Upper lobe of left lung (tissue), 4 donors: ENCODE measurements around the gene DCAF8L2.

Experiments
- CTCF ChIP-seq, 6 experiments: fragments of 450-650 bp in 4 of 6; fragments of 200-600 bp in 2 of 6; sonication (generic) in 2 of 6; IDR thresholded peaks; one replicate each; pipeline ENCODE4 v1.5.1; 2016 to 2019; ENCODE audit warnings: antibody characterized with exemption in 6 of 6
- EP300 ChIP-seq, 4 donors: sonication (generic); formaldehyde crosslinking; IDR thresholded peaks; one replicate each; pipeline ENCODE4 v1.5.1; 2017; ENCODE audit warnings: antibody characterized with exemption in 4 of 4, control low read depth in 2 of 4
- POLR2A ChIP-seq, 4 donors: fragments of 450-650 bp; IDR thresholded peaks; one replicate each; pipeline ENCODE4 v1.5.1; 2016 to 2017; ENCODE audit warnings: antibody characterized with exemption in 4 of 4, mild to moderate bottlenecking in 2 of 4
- POLR2AphosphoS5 ChIP-seq, 2 donors: sonication (generic); formaldehyde crosslinking; IDR thresholded peaks; one replicate each; pipeline ENCODE4 v1.5.1; 2017; ENCODE audit warnings: antibody characterized with exemption in 2 of 2

GRCh38 chrX:27597508-27597907, 7.4 kb downstream of the DCAF8L2 start:
- TF ChIP-seq CTCF (IDR thresholded peaks at IDR 0.05) (no peak), EP300 (IDR thresholded peaks at IDR 0.05) (no peak), POLR2A (IDR thresholded peaks at IDR 0.05) (no peak), POLR2AphosphoS5 (IDR thresholded peaks at IDR 0.05) (no peak)
